Epidermal melanocyte (primary cell): Measurements from ENCODE around the gene SRGAP2C.
"Not testable (repeated sequence)": the region's sequence is repeated elsewhere in the genome, so short reads cannot be mapped to it uniquely, and the experiment has no call there.

Source experiments
- DNase-seq: peaks from one replicate; pipeline ENCODE4 v3.0.0; 2011; ENCODE audit warnings: low spot score; ENCODE audit not compliant: insufficient read length

SRGAP2C gene

DNA sequence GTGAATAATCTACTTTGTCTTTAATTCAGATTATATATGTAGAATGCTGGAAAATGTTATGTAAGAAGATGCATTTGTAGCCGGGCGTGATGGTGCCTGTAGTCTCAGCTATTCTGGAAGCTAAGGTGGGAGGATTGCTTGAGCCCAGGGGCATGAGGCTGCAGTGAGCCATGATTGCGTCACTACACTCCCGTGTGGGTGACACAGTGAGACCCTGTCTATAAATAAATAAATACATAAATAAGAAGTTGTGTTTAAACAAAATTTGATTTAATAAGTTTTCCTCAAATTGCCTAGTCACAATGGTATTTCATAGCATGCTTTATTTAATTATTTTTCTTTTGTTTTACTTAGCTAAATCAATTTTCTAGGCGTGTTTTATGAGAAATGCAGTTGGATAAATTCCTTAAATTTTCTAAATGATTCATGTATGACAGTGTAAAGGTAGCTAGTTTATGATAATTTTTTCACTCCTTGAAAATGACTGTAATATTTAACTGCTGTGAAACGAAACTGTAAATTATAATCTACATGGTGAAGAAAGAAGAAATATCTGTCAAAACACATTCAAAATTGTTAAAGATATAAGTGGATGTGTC is 232.6 kb downstream of the SRGAP2C start:
- no peak for DNase-seq

DNA sequence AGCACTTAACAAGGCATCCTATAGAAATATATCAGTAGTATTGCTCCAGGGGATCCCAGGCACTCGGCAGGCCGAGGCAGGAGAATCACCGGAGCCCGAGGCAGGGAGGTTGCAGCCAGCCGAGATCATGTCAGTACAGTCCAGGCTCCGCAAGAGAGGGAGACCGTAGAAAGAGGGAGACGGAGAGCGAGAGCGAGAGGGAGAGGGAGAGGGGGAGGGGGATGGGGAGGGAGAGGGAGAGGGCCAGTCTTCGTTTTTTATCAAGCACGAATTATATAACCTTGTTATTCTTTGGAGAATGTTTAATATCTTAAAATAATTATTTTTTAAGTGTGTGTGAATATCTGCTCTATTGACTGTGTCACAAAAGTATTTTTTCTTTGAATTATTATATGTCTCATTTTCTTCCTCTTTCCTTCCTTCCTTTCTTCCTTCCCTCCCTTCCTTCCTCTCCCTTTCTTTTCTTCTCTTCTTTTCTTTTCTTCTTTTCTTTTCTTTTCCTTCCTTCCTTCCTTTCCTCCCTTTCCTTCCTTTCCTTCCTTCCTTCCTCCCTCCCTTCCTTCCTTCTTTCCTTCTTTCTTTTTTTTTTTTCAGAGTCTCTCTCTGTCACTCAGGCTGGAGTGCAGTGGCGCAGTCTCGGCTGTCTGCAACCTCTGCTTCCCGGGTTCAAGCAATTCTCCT is 233.7 kb downstream of the SRGAP2C start:
- no peak for DNase-seq

DNA sequence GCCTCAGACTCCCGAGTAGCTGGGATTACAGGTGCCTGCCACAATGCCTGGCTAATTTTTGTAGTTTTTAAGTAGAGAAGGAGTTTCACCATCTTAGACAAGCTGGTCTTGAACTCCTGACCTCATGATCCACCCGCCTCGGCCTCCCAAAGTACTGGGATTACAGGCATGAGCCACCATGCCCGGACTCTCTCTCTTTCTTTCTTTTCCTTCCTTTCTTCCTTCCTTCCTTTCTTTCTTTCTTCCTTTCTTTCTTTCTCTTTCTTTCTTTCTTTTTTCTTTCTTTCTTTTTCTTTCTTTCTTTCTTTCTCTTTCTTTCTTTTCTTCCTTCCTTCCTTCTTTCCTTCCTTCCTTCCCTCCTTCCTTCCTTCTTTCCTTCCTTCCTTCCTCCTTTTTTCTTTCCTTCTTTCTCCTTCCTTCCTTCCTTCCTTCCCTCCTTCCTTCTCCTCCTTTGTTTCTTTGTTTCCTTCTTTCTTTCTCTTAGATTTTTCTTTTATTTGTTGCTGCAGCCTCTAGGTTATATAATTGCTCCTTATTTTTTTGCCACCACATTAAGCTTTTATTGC is 234.4 kb downstream of the SRGAP2C start:
- DNase-seq, result not testable (repeated sequence)

DNA sequence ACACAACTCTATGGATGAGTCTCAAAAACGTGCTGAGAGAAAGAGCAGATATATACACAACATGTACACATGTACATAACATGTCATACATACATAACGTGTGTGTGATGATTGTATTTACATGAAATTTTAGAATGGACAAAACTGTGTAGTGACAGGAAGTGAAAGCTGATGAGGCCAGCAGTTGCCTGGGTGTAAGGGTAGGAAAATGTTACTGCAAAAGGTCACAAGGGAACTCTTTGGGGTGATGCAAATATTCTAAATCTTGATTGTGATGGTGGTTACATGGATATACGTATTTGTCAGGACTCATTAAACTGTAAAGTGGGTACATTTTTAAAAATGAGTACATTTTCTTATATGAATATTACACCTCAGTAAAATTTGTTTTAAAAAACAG is 236.7 kb downstream of the SRGAP2C start:
- DNase-seq, result not testable (repeated sequence)

DNA sequence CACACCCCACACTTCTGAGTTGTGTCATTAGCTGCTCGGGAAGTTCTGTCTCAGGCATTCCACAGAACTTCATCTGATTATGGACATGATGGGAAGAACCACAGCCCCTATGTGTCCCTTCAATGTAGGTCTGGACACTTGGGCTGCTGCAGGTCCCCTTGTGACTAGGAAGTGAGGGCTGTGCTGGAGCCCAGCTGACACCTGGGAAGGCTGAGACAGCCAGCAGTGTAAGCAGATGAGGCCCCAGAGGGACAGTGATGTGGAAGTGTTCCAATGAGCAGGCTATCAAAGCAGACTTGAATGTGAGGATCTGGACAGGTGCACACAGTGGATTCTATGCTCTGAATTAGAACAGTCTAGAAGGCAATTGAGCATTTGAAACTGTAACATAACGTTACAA is 239.2 kb downstream of the SRGAP2C start:
- DNase-seq, result not testable (repeated sequence)

DNA sequence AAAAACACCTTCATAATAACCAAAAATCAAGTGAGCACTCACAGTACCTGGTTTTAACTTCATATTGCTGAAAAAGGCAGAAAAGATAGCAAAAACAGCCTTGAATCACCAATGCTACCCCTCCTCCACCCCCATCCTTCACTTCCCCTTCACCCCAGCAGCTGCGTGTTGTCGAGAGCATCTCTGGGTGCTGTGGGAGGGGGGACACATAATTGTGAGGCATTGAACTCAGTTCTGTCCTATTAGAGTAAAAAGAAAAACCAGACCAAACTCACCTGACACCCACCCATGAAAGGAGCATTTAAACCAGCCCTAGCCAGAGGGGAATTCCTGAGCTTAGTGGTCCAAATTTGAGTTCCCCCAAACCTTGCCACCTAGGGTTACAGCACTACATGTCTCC is 248.7 kb downstream of the SRGAP2C start:
- DNase-seq, result not testable (repeated sequence)

DNA sequence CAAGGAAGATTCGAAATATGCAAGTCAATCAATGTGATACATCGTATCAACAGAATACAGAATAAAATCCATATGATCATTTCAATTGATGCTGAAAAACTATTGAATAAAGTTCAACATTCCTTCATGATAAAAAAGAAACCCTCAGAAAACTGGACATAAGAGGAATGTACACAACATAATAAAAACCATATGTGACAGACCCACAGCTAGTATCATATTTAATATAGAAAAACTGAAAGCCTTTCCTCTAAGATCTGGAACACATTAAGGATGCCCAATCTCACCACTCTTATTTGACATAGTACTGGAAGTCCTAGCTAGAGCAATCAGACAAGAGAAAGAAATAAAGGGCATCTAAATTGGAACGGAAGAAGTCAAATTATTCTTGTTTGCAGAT is 254.1 kb downstream of the SRGAP2C start:
- DNase-seq, result not testable (repeated sequence)

DNA sequence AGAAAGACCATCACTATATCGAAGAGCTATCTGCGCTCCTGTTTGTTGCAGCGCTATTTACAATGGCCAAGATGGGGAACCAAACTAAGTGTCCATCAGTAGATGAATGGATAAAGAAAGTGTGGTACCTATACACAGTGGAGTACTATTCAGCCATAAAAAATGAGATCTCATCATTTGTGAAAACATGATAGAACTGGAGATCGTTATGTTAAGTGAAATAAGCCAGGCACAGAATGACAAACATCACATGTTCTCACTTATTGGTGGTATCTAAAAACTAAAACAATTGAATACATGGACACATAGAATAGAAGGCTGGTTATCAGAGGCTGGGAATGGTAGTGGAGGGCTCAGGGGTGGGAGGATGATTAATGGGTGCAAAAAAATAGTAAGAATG is 256.2 kb downstream of the SRGAP2C start:
- no peak for DNase-seq
